Amniotic epithelial cell (primary cell): ENCODE data around the gene SH3GLB2.
A peak's percentile ranks its signal among the peaks of the same experiment; 100 is the strongest.

Source experiments
- DNase-seq: peaks from one replicate; pipeline ENCODE4 v3.0.0-alpha.2; 2010; ENCODE audit warnings: low read depth

Gene SH3GLB2

GRCh38 chr9:129028192-129028966, at the start of gene SH3GLB2:
SH3GLB2 (minus strand) TSS chr9:129028331; CDS start chr9:129028154, 177 bp downstream.
- peak; percentile 90 for DNase-seq

GRCh38 chr9:129077236-129077635, 49.1 kb upstream of the SH3GLB2 start:
- no peak for DNase-seq

GRCh38 chr9:129076640-129077037, 48.5 kb upstream of the SH3GLB2 start:
- no peak for DNase-seq

GRCh38 chr9:129075996-129076639, 48.0 kb upstream of the SH3GLB2 start:
- no peak for DNase-seq

- no peak for DNase-seq
Observed at GRCh38 chr9:129074106-129074505, 46.0 kb upstream of the SH3GLB2 start.

GRCh38 chr9:129073404-129073803, 45.3 kb upstream of the SH3GLB2 start:
- no peak for DNase-seq

GRCh38 chr9:129072171-129072570, 44.0 kb upstream of the SH3GLB2 start:
- DNase-seq, result no peak

- DNase-seq, result no peak
Observed at GRCh38 chr9:129071526-129072126, 43.5 kb upstream of the SH3GLB2 start.

- DNase-seq, result no peak
Observed at GRCh38 chr9:129070696-129071525, 42.8 kb upstream of the SH3GLB2 start.

GRCh38 chr9:129069862-129070641, 41.9 kb upstream of the SH3GLB2 start:
- no peak for DNase-seq

GRCh38 chr9:129068990-129069861, 41.1 kb upstream of the SH3GLB2 start:
- peak; percentile 82 for DNase-seq

- no peak for DNase-seq
Observed at GRCh38 chr9:129068110-129068509, 40.0 kb upstream of the SH3GLB2 start.

GRCh38 chr9:129064499-129064908, 36.4 kb upstream of the SH3GLB2 start:
- no peak for DNase-seq

- no peak for DNase-seq
Observed at GRCh38 chr9:129063061-129063460, 34.9 kb upstream of the SH3GLB2 start.

- no peak for DNase-seq
Observed at GRCh38 chr9:129060991-129061390, 32.9 kb upstream of the SH3GLB2 start.

GRCh38 chr9:129059796-129060785, 32.0 kb upstream of the SH3GLB2 start:
- no peak for DNase-seq

GRCh38 chr9:129058965-129059795, 31.0 kb upstream of the SH3GLB2 start:
- DNase-seq, result peak; percentile 52

- no peak for DNase-seq
Observed at GRCh38 chr9:129054163-129054851, 26.2 kb upstream of the SH3GLB2 start.
